Astrocyte (in vitro differentiated cells and primary cell): ENCODE data around the gene FBXO44. TPM values are rescaled to one million over a fixed set of nuclear protein-coding genes. Genes with fewer than 3 reads are reported as not detected.

ENCODE experiments used
- DNase-seq: peaks from one replicate; pipeline ENCODE4 v3.0.0-alpha.2; 2010; ENCODE audit warnings: low read depth
- FAIRE-seq: peaks from 2 replicates; lab custom pipeline; 2011; peaks lifted over from hg19 to GRCh38; lab: Jason Lieb, UNC
- H2AFZ ChIP-seq: 2 replicates; pipeline ENCODE4 v1.6.0; 2012; ENCODE audit warnings: low read depth, low read length, inconsistent platforms
- H3K27ac ChIP-seq: 2 replicates; pipeline ENCODE4 v1.5.1; 2011; ENCODE audit warnings: low read depth, low read length, inconsistent platforms
- H3K27me3 ChIP-seq: 2 replicates; pipeline ENCODE4 v1.6.0; 2011; ENCODE audit warnings: low read length, inconsistent platforms; ENCODE audit not compliant: insufficient read depth
- H3K36me3 ChIP-seq: 2 replicates; pipeline ENCODE4 v1.5.1; 2011; ENCODE audit warnings: low read length, inconsistent platforms; ENCODE audit not compliant: insufficient read depth
- H3K4me1 ChIP-seq: 2 replicates; pipeline ENCODE4 v1.5.1; 2011; ENCODE audit warnings: low read length, inconsistent platforms; ENCODE audit not compliant: insufficient read depth
- H3K4me2 ChIP-seq: 2 replicates; pipeline ENCODE4 v1.6.0; 2012; ENCODE audit warnings: low read length, inconsistent platforms
- H3K4me3 ChIP-seq: 2 replicates; pipeline ENCODE4 v1.5.1; 2011; ENCODE audit warnings: low read depth, mild to moderate bottlenecking, low read length, inconsistent platforms; ENCODE audit not compliant: insufficient read depth
- H3K79me2 ChIP-seq: 2 replicates; pipeline ENCODE4 v1.6.0; 2012; ENCODE audit warnings: mild to moderate bottlenecking, low read length, inconsistent platforms; ENCODE audit not compliant: insufficient read depth
- H3K9ac ChIP-seq: 2 replicates; pipeline ENCODE4 v1.6.0; 2012; ENCODE audit warnings: mild to moderate bottlenecking, low read length, inconsistent platforms
- H3K9me3 ChIP-seq: 2 replicates; pipeline ENCODE4 v1.5.1; 2012; ENCODE audit warnings: low read depth, mild to moderate bottlenecking, low read length, inconsistent platforms; ENCODE audit not compliant: insufficient read depth
- H4K20me1 ChIP-seq: 2 replicates; pipeline ENCODE4 v1.6.0; 2012; ENCODE audit warnings: low read length, inconsistent platforms; ENCODE audit not compliant: insufficient read depth
- H3K27ac Mint-ChIP-seq: one replicate; pipeline ENCODE4 v1.8.0; 2021; ENCODE audit warnings: mild to moderate bottlenecking, mixed read lengths; ENCODE audit not compliant: unreplicated experiment
- H3K27me3 Mint-ChIP-seq: one replicate; pipeline ENCODE4 v1.8.0; 2021; ENCODE audit warnings: low read depth, mixed read lengths; ENCODE audit not compliant: unreplicated experiment
- H3K36me3 Mint-ChIP-seq: one replicate; pipeline ENCODE4 v1.8.0; 2021; ENCODE audit warnings: low read depth, mixed read lengths; ENCODE audit not compliant: unreplicated experiment
- H3K4me1 Mint-ChIP-seq: one replicate; pipeline ENCODE4 v1.8.0; 2021; ENCODE audit warnings: low read depth, mixed read lengths; ENCODE audit not compliant: unreplicated experiment
- H3K4me3 Mint-ChIP-seq: one replicate; pipeline ENCODE4 v1.8.0; 2021; ENCODE audit warnings: mild to moderate bottlenecking, moderate library complexity, mixed read lengths; ENCODE audit not compliant: unreplicated experiment
- H3K9me3 Mint-ChIP-seq: one replicate; pipeline ENCODE4 v1.8.0; 2021; ENCODE audit warnings: mild to moderate bottlenecking, mixed read lengths; ENCODE audit not compliant: unreplicated experiment
- CTCF ChIP-seq: IDR thresholded peaks from 2 replicates; pipeline ENCODE4 v1.5.1; 2011; ENCODE audit warnings: low read depth, mild to moderate bottlenecking, inconsistent platforms, low read length, moderate library complexity; ENCODE audit not compliant: insufficient read depth
- EZH2 ChIP-seq: IDR thresholded peaks from 2 replicates; pipeline ENCODE4 v1.6.1; 2012; ENCODE audit warnings: mild to moderate bottlenecking, low read length, inconsistent platforms; ENCODE audit not compliant: insufficient read depth
- total RNA-seq: library from RNA; stranded (reverse); gene quantifications from 2 replicates; pipeline ENCODE4 v1.2.1, GENCODE V29; 2021

FBXO44 gene
- total RNA-seq, 1 donor from 2014 or later = 31.6 TPM

GRCh38 chr1:11706292-11706691, 51.6 kb downstream of the FBXO44 start:
- Mint-ChIP-seq H3K27me3 (peaks cover 53% of the 10 kb centered on the region), H3K27ac (no peak overlapping the region), H3K4me1 (no peaks in the 10 kb centered on the region), H3K36me3 (no peaks in the 10 kb centered on the region), H3K9me3 (no peaks in the 10 kb centered on the region), H3K4me3 (no peak overlapping the region)
- no peak for TF ChIP-seq EZH2
- no peak for TF ChIP-seq CTCF
- Histone ChIP-seq H3K4me3 (no peak overlapping the region), H3K9ac (no peak overlapping the region), H3K4me2 (no peak overlapping the region), H3K27me3 (peaks cover 18% of the 10 kb centered on the region), H2AFZ (no peak overlapping the region), H3K36me3 (no peaks in the 10 kb centered on the region), H3K79me2 (no peaks in the 10 kb centered on the region), H3K4me1 (peaks cover 3% of the 10 kb centered on the region), H4K20me1 (peaks cover 31% of the 10 kb centered on the region), H3K9me3 (no peaks in the 10 kb centered on the region), H3K27ac (no peak overlapping the region)
- FAIRE-seq = no peak
- no peak for DNase-seq

GRCh38 chr1:11707621-11708276, 53.1 kb downstream of the FBXO44 start:
- H3K79me2 ChIP-seq = no peaks in the 10 kb centered on the region
- H3K4me3 Mint-ChIP-seq = no peak overlapping the region
- no peaks in the 10 kb centered on the region for H3K36me3 ChIP-seq
- FAIRE-seq (no peak), DNase-seq (no peak)
- H3K27ac ChIP-seq = no peak overlapping the region
- TF ChIP-seq CTCF = no peak
- no peak for TF ChIP-seq EZH2
- H3K9me3 ChIP-seq = no peaks in the 10 kb centered on the region
- peaks cover 3% of the 10 kb centered on the region for H3K4me1 ChIP-seq
- no peak overlapping the region for H3K4me3 ChIP-seq
- no peak overlapping the region for H3K27ac Mint-ChIP-seq
- no peaks in the 10 kb centered on the region for H3K36me3 Mint-ChIP-seq
- H3K9ac ChIP-seq = no peak overlapping the region
- peaks cover 24% of the 10 kb centered on the region for H4K20me1 ChIP-seq
- H3K4me2 ChIP-seq = no peak overlapping the region
- H3K27me3 ChIP-seq = peaks cover 12% of the 10 kb centered on the region
- H3K4me1 Mint-ChIP-seq = no peaks in the 10 kb centered on the region
- no peaks in the 10 kb centered on the region for H3K9me3 Mint-ChIP-seq
- no peak overlapping the region for H2AFZ ChIP-seq
- peaks cover 57% of the 10 kb centered on the region for H3K27me3 Mint-ChIP-seq

- Histone ChIP-seq H3K4me1 (peaks cover 3% of the 10 kb centered on the region), H3K27ac (no peak overlapping the region), H3K36me3 (no peaks in the 10 kb centered on the region), H3K27me3 (peaks cover 6% of the 10 kb centered on the region), H3K9ac (no peak overlapping the region), H2AFZ (no peak overlapping the region), H3K4me3 (no peak overlapping the region), H3K79me2 (no peaks in the 10 kb centered on the region), H3K4me2 (no peak overlapping the region), H4K20me1 (peaks cover 15% of the 10 kb centered on the region), H3K9me3 (no peaks in the 10 kb centered on the region)
- H3K9me3 Mint-ChIP-seq = no peaks in the 10 kb centered on the region
- no peak overlapping the region for H3K27ac Mint-ChIP-seq
- FAIRE-seq (no peak), DNase-seq (no peak)
- H3K4me3 Mint-ChIP-seq = no peak overlapping the region
- TF ChIP-seq CTCF = no peak
- TF ChIP-seq EZH2 = no peak
- peaks cover 48% of the 10 kb centered on the region for H3K27me3 Mint-ChIP-seq
- H3K4me1 Mint-ChIP-seq = no peaks in the 10 kb centered on the region
- no peaks in the 10 kb centered on the region for H3K36me3 Mint-ChIP-seq
Measured at GRCh38 chr1:11708554-11709350, 54.1 kb downstream of the FBXO44 start.
